SK-N-SH (cell line): ENCODE data around the gene AP1S1. TPM values are rescaled to one million over a fixed set of nuclear protein-coding genes. Genes with fewer than 3 reads are reported as not detected.
A peak's percentile ranks its signal among the peaks of the same experiment; 100 is the strongest.

Experiments used
- CTCF ChIA-PET: fragments of 300-600, 350-600 bp; formaldehyde crosslinking; extraction: SDS; loops from one replicate; lab custom pipeline; 2021; lab: Yijun Ruan, JAX
- POLR2A ChIA-PET: fragments of 350-600 bp; sonication (Branson Sonifier 250); formaldehyde crosslinking; extraction: SDS; loops from one replicate; lab custom pipeline; 2020; ENCODE audit warnings: antibody characterized with exemption, inconsistent platforms; lab: Yijun Ruan, JAX
- DNase-seq: peaks from one replicate; pipeline ENCODE4 v3.0.0; 2012
- H2AFZ ChIP-seq: fragments of 200-600 bp; sonication (generic); 2 replicates; pipeline ENCODE4 v1.8.1; 2016; ENCODE audit warnings: antibody characterized with exemption, mild to moderate bottlenecking, low read depth
- H3F3A ChIP-seq: fragments of 200-600 bp; sonication (generic); replicated peaks from 2 replicates; pipeline ENCODE3; 2016; ENCODE audit warnings: antibody characterized with exemption, mild to moderate bottlenecking; ENCODE audit not compliant: insufficient read depth
- H3K27ac ChIP-seq, 2 experiments: fragments of 200-500 bp in 1 of 2; fragments of 200-600 bp in 1 of 2; sonication (Bioruptor generic) in 1 of 2; sonication (generic), shearing (Covaris generic) in 1 of 2; 2 replicates each; pipeline versions ENCODE4 v1.5.1 to v1.6.1; 2014 to 2016; ENCODE audit warnings: low read depth in 2 of 2, inconsistent platforms in 1 of 2, low read length in 1 of 2, mild to moderate bottlenecking in 1 of 2, mixed read lengths in 1 of 2
- H3K27me3 ChIP-seq: fragments of 200-600 bp; sonication (generic), shearing (Covaris generic); 2 replicates; pipeline ENCODE4 v1.6.1; 2016; ENCODE audit warnings: mixed run types; ENCODE audit not compliant: insufficient read depth
- H3K36me3 ChIP-seq, 2 experiments: fragments of 200-500 bp in 1 of 2; fragments of 200-600 bp in 1 of 2; sonication (Bioruptor generic) in 1 of 2; sonication (generic) in 1 of 2; replicated peaks in 1 of 2; 2 replicates each; pipeline versions ENCODE3 to v1.5.1; 2014 to 2016; ENCODE audit warnings: low read length in 1 of 2, mild to moderate bottlenecking in 1 of 2; ENCODE audit not compliant: insufficient read depth in 2 of 2, control insufficient read depth in 1 of 2
- H3K4me1 ChIP-seq, 2 experiments: fragments of 200-500 bp in 1 of 2; fragments of 200-600 bp in 1 of 2; sonication (Bioruptor generic) in 1 of 2; sonication (generic), shearing (Covaris generic) in 1 of 2; 2 replicates each; pipeline versions ENCODE4 v1.5.1 to v1.6.1; 2014 to 2016; ENCODE audit warnings: low read depth in 1 of 2, low read length in 1 of 2, mixed run types in 1 of 2; ENCODE audit not compliant: insufficient read depth in 2 of 2, control insufficient read depth in 1 of 2
- H3K4me2 ChIP-seq: fragments of 200-600 bp; sonication (generic), shearing (Covaris generic); 2 replicates; pipeline ENCODE4 v1.6.1; 2017; ENCODE audit warnings: mixed run types
- H3K4me3 ChIP-seq, 2 experiments: fragments of 200-500 bp in 1 of 2; fragments of 200-600 bp in 1 of 2; sonication (Bioruptor generic) in 1 of 2; sonication (generic), shearing (Covaris generic) in 1 of 2; 2 replicates each; pipeline versions ENCODE4 v1.5.1 to v1.8.1; 2014 to 2016; ENCODE audit warnings: low read depth in 2 of 2, inconsistent platforms in 1 of 2, low read length in 1 of 2, mild to moderate bottlenecking in 1 of 2, mixed read lengths in 1 of 2, moderate library complexity in 1 of 2
- H3K79me2 ChIP-seq: fragments of 200-600 bp; sonication (generic); 2 replicates; pipeline ENCODE4 v1.8.1; 2017; ENCODE audit warnings: mild to moderate bottlenecking; ENCODE audit not compliant: insufficient read depth
- H3K9ac ChIP-seq: fragments of 200-600 bp; sonication (generic); 2 replicates; pipeline ENCODE4 v1.6.1; 2017; ENCODE audit warnings: mixed run types
- H3K9me2 ChIP-seq: fragments of 200-600 bp; sonication (generic); 2 replicates; pipeline ENCODE4 v1.6.1; 2017; ENCODE audit warnings: mixed run types
- H3K9me3 ChIP-seq: fragments of 200-600 bp; sonication (generic); 2 replicates; pipeline ENCODE4 v1.6.1; 2017; ENCODE audit warnings: mixed run types, mild to moderate bottlenecking, moderate library complexity
- H4K20me1 ChIP-seq: fragments of 200-600 bp; sonication (generic); 2 replicates; pipeline ENCODE4 v1.6.1; 2017; ENCODE audit warnings: mild to moderate bottlenecking, mixed run types; ENCODE audit not compliant: insufficient read depth
- ELF1 ChIP-seq: IDR thresholded peaks from 2 replicates; pipeline ENCODE4 v1.4.0; 2012
- FOXM1 ChIP-seq: IDR thresholded peaks from 2 replicates; pipeline ENCODE4 v1.4.0; 2012; ENCODE audit warnings: low read depth, mild to moderate bottlenecking
- GATA2 ChIP-seq: sonication (generic); formaldehyde crosslinking; IDR thresholded peaks from 2 replicates; pipeline ENCODE4 v1.5.0; 2020; ENCODE audit warnings: mild to moderate bottlenecking, missing genetic modification reagents
- MAX ChIP-seq: IDR thresholded peaks from 2 replicates; pipeline ENCODE4 v1.4.0; 2012; ENCODE audit warnings: low read depth
- MXI1 ChIP-seq: IDR thresholded peaks from 2 replicates; pipeline ENCODE4 v1.6.1; 2012; ENCODE audit warnings: mild to moderate bottlenecking, low read depth, low read length, improper control_type of control experiment
- NRF1 ChIP-seq: IDR thresholded peaks from 2 replicates; pipeline ENCODE4 v1.6.1; 2012; ENCODE audit warnings: low read depth, mild to moderate bottlenecking, low read length
- PBX3 ChIP-seq: IDR thresholded peaks from 2 replicates; pipeline ENCODE4; 2012
- RAD21 ChIP-seq: IDR thresholded peaks from 2 replicates; pipeline ENCODE4 v1.6.1; 2012; ENCODE audit warnings: mild to moderate bottlenecking, low read length
- RCOR1 ChIP-seq: fragments of 150-350 bp; IDR thresholded peaks from 2 replicates; pipeline ENCODE4 v1.6.1; 2017; ENCODE audit warnings: antibody characterized with exemption, low read length
- REST ChIP-seq: IDR thresholded peaks from 2 replicates; pipeline ENCODE4 v1.6.1; 2012; ENCODE audit warnings: mild to moderate bottlenecking, low read depth, low read length, moderate library complexity
- SIN3A ChIP-seq: IDR thresholded peaks from 2 replicates; pipeline ENCODE4 v1.6.1; 2012; ENCODE audit warnings: low read depth, mild to moderate bottlenecking, low read length, moderate library complexity, borderline replicate concordance
- TAF1 ChIP-seq: IDR thresholded peaks from 2 replicates; pipeline ENCODE4 v1.6.1; 2012; ENCODE audit warnings: low read depth, mild to moderate bottlenecking, low read length, moderate library complexity, borderline replicate concordance
- TEAD4 ChIP-seq: IDR thresholded peaks from 2 replicates; pipeline ENCODE4 v1.4.0; 2012; ENCODE audit warnings: mild to moderate bottlenecking, borderline replicate concordance; ENCODE audit not compliant: insufficient read depth
- USF1 ChIP-seq: IDR thresholded peaks from 2 replicates; pipeline ENCODE4 v1.4.0; 2012; ENCODE audit warnings: low read depth, borderline replicate concordance
- ZBTB33 ChIP-seq: IDR thresholded peaks from 2 replicates; pipeline ENCODE4 v1.4.0; 2012; ENCODE audit warnings: low read depth, borderline replicate concordance
- WGBS: methylation state at CpG from one replicate; pipeline ENCODE4 v1.1.6; 2017; ENCODE audit warnings: low lambda C conversion rate; 5-methylcytosine and 5-hydroxymethylcytosine counted together
- polyA plus RNA-seq, 3 experiments: library from polyadenylated mRNA; depleted of rRNA; stranded (reverse); fragments of >200 nt; gene quantifications; 2 replicates each; pipeline ENCODE4 v1.2.3, GENCODE V29; 2012

AP1S1 gene
- polyA plus RNA-seq, 1 of the 3 experiments (the other 2 are of a cell fraction) = 616 TPM

- peak overlapping the region in 1 of 2 experiments; percentile 94; a peak in 2 of 4 replicates for H3K27ac ChIP-seq
- WGBS = 87% methylated on average over 17 of the region's 17 CpGs
- no peak overlapping the region for H3K4me3 ChIP-seq
- peaks cover 5% of the 10 kb centered on the region; the same call in 1 of the 2 replicates for H3K79me2 ChIP-seq
- peaks cover 42% of the 10 kb centered on the region for H3F3A ChIP-seq
- H3K36me3 ChIP-seq = peaks cover 33 to 36% of the 10 kb centered on the region in 2 experiments
- H3K9ac ChIP-seq = no peak overlapping the region
- H3K4me1 ChIP-seq = peaks cover 21 to 33% of the 10 kb centered on the region in 2 experiments; a peak in 3 of 4 replicates
- DNase-seq = no peak
- H4K20me1 ChIP-seq = peaks cover 24% of the 10 kb centered on the region
- ChIA-PET CTCF (interaction anchor here (1.0 to 4.3 kb wide), 9 partner anchors 9 to 82 kb away, joined by 4 to 20 read pairs (median 6); partner anchors contain the start of genes NAT16, PLOD3 and ZNHIT1), POLR2A (interaction anchor here (0.6 to 2.4 kb wide), 5 partner anchors 17 to 140 kb away, joined by 3 to 12 read pairs (median 6); partner anchors contain the start of gene NAT16)
- no peaks in the 10 kb centered on the region for H3K9me2 ChIP-seq
- H2AFZ ChIP-seq = no peak overlapping the region
- TF ChIP-seq SIN3A = 0 out of 2 replicates have a peak, but pooled peaks have one; percentile 2
- no peak for TF ChIP-seq GATA2 (CRISPR knock-in tag)
- no peak for TF ChIP-seq TAF1
- no peak for TF ChIP-seq RAD21
- TF ChIP-seq FOXM1 = no peak
- TF ChIP-seq RCOR1 = no peak
- H3K4me2 ChIP-seq = no peak overlapping the region
- H3K9me3 ChIP-seq = no peaks in the 10 kb centered on the region
- no peaks in the 10 kb centered on the region for H3K27me3 ChIP-seq
Measured at GRCh38 chr7:101161692-101162471, 7.6 kb downstream of the AP1S1 start.

- peaks cover 44% of the 10 kb centered on the region for H3F3A ChIP-seq
- H3K4me1 ChIP-seq = peaks cover 28 to 41% of the 10 kb centered on the region in 2 experiments
- whole genome bisulfite sequencing = 11% methylated on average over 56 of the region's 74 CpGs
- ChIA-PET POLR2A (interaction anchor here (0.6 to 2.4 kb wide), 12 partner anchors 7 to 81 kb away, joined by 3 to 12 read pairs (median 4); partner anchors contain the start of genes AP1S1, NAT16, PLOD3 and ZNHIT1), CTCF (interaction anchor here (0.5 to 4.3 kb wide), 14 partner anchors 8 to 413 kb away, joined by 3 to 20 read pairs (median 4); partner anchors contain the start of genes NAT16, PLOD3 and ZNHIT1)
- H3K79me2 ChIP-seq = no peaks in the 10 kb centered on the region
- H3K27ac ChIP-seq = peak overlapping the region in 1 of 2 experiments; percentile 94; a peak in 2 of 4 replicates
- H3K4me2 ChIP-seq = peak overlapping the region; percentile 55; the same call in 1 of the 2 replicates
- H3K4me3 ChIP-seq = peak overlapping the region in 1 of 2 experiments; percentile 49; a peak in 2 of 4 replicates
- H3K9ac ChIP-seq = no peak overlapping the region
- peaks cover 24% of the 10 kb centered on the region for H4K20me1 ChIP-seq
- H3K36me3 ChIP-seq = peaks cover 24 to 30% of the 10 kb centered on the region in 2 experiments
- H2AFZ ChIP-seq = no peak overlapping the region
- H3K9me2 ChIP-seq = no peaks in the 10 kb centered on the region
- no peaks in the 10 kb centered on the region for H3K27me3 ChIP-seq
- H3K9me3 ChIP-seq = no peaks in the 10 kb centered on the region
- DNase-seq = peak; percentile 88
- TF ChIP-seq USF1 (peak; percentile 63; the same call in 1 of the 2 replicates), MAX (peak; percentile 94; the same call in 1 of the 2 replicates), TEAD4 (no peak), ELF1 (0 out of 2 replicates have a peak, but pooled peaks have one; percentile 11), ZBTB33 (0 out of 2 replicates have a peak, but pooled peaks have one; percentile 12), PBX3 (0 out of 2 replicates have a peak, but pooled peaks have one; percentile 11), NRF1 (peak; percentile 43; the same call in 1 of the 2 replicates), REST (peak; percentile 71), MXI1 (peak; percentile 65; the same call in 1 of the 2 replicates)
Measured at GRCh38 chr7:101162551-101163278, 8.4 kb downstream of the AP1S1 start.
